Hematopoietic multipotent progenitor cell treated with erythropoietin and hydrocortisone succinate and interleukin-3 and kit ligand, for 17 days (in vitro differentiated cells): ENCODE measurements around the gene ZBTB6.
A peak's percentile ranks its signal among the peaks of the same experiment; 100 is the strongest.

Source experiments
- DNase-seq: peaks from one replicate; pipeline ENCODE4 v3.0.0-alpha.2; 2015; ENCODE audit warnings: low spot score

The ZBTB6 gene, protein sequence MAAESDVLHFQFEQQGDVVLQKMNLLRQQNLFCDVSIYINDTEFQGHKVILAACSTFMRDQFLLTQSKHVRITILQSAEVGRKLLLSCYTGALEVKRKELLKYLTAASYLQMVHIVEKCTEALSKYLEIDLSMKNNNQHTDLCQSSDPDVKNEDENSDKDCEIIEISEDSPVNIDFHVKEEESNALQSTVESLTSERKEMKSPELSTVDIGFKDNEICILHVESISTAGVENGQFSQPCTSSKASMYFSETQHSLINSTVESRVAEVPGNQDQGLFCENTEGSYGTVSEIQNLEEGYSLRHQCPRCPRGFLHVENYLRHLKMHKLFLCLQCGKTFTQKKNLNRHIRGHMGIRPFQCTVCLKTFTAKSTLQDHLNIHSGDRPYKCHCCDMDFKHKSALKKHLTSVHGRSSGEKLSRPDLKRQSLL

DNA sequence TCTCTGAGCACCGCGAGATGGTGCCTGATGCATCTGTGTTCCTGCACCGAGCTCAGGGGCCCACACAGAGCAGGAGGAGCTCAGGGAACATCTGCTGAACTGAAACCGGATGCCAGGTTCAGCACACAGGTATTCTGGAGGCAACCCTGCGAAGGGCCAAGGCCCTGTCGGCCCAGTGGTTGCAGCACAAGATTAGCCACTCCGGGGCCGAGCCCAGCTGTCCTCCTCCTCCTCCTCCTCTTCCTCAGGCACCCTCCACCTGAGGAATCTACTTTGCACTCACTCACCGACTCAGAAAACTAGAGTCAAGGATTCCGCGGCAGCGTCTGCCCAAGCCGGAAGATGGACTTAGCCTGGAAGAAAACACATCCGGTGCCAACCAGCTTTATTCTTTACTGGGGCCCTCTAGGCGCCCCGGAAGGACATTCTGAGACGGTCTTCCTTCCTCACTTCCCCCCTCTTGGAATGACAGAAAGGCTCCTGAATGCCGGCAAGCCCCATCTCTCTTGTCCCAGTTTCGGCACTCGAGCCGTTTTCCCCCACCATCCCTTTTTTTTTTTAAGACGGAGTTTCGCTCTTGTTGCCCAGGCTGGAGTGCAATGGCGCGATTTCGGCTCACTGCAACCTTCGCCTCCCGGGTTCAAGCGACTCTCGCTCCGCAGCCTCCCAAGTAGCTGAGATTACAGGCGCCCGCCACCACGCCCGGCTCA, at the start of gene ZBTB6:
Gene ZBTB6, minus strand, starts transcription at position 360 of the 710 bp plus-strand sequence. CDS start 1,251 bp downstream, outside the sequence.
- DNase-seq = peak; percentile 66

DNA sequence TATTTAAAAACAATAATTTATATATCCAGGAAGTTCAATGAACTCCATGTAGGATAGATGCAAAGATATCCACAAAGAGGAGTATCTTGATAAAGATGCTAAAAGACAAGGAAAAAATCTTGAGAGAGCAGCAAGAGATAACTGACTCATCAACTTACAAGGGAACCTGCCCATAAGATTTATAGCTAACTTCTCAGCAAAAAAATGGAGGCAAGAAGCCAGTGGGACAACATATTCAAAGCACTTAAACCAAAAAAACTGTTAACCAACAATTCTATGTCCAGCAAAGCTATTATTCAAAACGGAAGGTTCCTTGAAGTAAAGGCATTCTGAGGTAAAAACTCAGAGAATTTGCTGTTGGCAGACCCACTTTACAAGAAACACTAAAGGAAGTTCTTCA, 48.0 kb upstream of the ZBTB6 start:
- DNase-seq = no peak

DNA sequence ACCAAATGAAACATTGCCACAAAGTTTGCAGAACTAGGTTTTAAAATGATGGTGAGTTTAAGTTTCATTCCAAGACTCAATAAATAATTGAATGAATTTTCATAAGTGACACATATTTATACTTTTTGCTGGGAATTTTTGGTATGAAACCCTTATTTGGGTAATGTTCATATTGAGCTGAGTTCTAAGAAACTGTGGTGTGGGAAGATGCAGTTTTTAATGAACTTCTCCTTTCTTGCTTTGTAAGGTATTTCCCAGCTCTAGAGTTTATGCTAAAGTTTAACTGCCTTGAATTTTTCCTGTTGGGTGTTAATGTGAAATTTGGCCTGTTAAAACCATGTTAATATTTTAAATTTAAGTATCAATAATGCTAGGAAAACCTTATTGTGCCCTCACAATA, 42.8 kb upstream of the ZBTB6 start:
- no peak for DNase-seq

DNA sequence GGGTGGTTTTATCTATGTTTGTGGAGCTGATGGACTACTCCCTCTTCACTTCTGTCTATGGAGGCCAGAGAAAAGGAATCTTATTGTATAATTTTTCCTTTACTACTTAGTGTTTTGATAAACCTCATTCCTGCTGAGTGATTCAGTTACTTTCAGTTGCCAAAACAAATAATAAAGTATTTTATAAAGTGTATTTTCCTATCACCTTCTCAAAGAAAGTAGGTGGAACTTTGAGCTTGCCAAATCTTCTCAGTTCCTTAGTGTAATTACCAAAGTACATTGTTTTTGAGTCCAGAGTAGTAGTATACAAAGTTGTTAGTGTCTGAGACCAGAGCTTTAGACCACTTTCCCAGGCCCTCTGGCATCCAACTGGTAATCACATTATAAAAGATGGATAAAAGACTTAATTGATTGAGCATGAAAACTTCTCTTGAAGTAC, 41.1 kb upstream of the ZBTB6 start:
- no peak for DNase-seq

DNA sequence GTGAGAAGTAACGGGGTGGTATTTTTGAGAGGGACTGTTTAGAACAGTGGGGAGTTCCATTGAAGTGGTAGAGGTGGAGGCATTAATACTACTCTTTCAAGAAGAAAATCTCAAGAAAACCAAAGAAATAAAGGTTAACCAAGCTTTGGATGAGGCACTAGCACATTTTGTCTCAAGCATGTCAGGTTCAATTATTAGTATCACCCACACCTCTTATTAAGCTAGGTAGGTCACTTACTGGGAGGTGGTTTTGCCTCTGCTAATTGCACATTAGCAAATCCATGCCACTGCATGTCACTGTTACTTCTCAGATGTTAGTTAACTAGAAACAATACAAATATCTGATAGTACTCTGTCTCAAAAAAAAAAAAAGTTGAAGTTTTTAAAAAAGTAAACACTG, 37.9 kb upstream of the ZBTB6 start:
- DNase-seq = no peak

DNA sequence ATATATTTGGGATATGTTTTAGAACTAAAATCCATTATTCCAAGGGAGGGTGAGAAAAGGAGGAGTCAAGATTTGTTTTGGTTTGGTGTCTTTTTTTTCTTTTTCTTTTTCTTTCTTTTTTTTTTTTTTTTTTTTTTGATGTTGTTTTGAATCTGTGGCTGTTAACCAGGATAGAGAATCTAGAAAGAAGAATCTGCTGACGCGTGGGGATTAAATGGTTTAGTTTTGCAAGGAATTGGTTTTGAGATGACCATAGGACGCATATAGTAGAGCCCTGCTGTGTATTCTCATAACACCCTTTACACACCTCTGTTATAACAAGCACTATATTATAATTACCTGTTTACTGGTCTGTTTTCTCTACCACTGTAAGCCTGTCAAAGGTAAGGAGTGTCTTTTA, 37.1 kb upstream of the ZBTB6 start:
- no peak for DNase-seq

DNA sequence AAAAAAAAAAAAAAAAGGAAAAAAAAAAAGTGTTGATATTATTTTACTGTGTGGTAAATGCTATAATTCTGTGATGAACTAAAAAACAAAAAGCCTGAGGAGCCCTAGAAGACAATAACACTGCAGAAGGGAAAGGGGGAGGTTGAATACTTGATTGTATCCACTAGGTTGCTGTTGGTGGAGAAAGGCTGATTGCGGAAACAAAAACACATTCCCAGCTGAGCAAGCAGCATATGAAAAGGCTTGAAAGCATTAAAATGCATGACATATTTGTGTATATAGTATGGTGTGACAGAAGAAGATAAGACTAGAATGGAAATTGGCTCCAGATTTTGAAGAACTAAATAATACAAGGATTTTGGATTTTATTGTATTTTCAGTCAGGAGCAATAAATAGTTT, 36.6 kb upstream of the ZBTB6 start:
- DNase-seq = no peak

DNA sequence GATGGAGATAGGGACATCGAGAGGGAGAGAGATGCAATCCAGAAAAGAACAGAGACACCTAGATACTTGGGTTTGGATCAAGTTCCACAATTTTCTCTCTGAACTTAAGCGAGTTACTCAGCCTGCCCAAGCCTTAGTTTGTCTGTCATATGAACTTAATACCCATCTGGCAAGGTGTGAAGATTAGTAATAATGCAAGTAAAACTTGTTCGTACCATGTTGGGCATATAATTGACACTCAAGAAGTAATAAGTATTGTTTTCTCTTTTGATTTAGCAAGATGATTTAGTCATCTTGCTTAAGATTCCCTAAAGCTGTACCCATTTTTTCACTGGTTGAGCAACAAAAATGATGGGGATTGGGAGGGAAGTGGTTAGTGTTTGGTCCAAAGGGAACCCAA, 35.2 kb upstream of the ZBTB6 start:
- no peak for DNase-seq

DNA sequence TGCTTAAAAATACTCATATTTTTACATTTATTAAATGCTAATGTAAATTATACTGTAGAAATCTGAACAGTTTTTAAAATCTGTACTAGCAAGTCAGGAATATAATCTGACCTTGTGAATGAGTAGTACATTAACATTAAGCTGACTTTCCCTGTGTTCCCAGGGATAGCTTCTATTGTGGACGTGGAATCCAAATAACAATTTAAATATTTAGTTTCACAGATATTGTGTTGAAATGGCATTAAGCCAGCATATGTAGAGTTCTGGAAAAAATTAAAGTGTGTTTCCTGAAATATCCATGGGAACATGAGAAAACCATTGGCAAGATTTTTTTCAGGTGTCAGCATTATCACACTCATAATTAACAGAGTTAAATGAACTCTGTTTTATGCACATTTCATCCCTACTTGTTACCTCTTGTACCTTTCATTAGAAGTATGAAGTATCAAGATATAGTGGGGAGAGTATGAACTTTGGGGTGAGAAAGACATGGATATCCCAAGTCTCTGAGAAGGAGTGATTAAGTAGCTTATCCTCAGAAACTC, 33.4 kb upstream of the ZBTB6 start:
- DNase-seq = no peak

DNA sequence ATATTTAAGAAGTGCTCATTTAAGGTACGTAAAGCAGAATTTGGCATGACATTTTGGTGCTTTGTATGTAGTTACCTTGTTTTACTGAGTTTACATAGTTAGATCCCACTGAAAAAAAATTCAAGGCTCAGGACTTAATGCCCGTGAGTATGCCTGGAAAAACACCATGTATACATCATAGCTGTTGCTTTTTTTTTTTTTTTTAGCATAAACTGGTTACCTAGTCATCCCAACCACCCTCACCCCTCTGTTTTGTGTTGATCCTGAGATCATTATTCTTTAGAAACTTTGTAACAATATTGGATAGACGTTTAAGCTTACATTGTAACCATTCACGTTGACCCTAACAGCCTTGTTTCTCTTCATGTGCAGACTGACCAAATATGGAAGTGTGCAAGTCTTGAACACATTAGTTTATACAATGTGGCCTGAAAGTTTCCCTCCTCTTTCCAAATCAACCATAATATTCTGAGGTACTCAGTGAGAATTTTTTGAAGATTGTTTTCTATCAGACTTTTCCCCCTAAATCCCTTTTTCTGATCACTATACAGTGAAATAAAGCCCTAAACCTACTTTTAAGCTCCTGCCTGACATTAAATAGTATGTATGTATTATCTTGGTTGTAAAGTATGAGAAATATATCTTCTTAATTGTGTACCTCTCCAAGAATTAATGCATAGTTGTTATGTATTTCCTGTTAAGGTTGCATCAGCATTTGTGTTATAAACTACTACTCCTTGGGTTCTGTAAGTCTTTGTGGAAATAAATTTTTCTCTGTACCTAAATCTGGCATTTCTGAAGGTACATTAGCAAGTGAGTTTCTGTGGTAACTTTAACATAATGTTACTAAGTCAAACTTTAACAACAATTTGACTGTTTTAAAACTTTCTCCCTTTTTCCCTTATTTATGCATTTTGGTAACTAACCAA, 32.1 kb upstream of the ZBTB6 start:
- DNase-seq = no peak

DNA sequence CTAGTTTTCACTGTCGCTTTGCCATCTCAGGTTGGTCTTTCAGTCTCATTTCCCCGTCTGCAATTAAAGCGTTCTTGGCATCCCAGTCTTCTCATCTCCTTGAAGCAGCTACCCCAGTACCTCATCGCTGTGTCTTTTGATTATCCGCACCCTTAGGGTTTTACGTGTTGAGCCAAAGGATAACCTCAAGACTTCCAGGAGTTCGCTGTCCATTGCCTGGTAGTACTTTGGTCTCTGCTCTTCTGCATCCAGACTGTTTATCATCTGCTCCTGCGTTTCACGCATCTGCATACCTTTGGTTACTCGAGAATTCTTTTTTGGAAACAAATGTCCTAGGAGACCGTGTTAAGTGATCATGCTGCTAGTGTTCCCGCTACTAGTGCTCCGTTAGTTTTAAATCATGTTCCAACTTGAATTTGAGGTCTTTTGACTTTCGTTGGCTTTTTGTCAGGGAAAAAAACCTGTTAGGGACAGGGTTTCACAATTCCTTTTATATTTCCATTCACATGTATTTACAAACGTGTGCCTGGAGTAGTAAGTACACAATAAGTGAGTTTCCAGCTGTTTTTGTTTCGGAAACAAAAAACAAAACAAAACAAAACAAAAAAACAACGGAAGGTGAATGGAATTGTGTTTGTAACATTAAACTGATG, 28.6 kb upstream of the ZBTB6 start:
- peak; percentile 53 for DNase-seq

DNA sequence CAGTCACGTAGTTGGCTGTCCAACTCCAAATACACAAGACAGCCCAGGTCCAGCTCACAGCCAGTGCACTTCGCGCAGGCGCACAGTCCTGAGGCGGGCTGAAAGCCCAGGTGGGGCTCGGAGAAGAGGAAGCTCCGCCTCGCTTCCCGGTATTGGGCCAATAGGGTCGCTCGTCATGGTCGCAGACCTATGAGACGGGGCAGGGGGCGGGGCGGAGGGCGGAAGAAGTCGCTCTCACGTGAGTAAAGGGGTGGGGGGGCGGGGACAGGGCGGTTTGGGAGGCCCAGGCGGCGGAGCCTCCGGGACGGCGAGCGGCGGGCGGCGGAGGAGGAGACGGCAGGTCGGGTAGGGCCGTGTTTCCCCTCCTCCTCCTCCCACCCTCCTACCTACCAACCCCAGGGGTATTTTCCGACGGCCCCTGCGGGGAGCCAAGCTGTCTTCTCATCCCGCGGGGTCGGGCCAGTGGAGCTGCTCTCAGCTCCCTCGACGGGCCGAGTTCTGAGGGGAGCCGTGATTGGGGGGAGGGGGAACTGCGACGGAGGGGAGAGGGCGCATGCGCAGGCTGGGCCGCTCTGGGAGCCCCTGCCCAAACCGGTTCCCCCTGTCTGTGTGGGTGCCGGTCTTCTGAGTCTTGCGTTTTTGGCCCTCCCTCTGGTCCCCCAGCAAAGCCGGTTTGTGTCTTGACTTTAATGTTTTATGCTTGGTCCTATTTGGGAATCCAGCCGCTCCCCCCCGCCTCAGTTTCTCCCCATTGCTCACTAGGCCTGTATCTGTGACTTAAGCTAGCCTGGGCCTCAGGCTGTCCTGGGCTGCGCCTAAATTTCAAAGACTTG, 27.8 kb upstream of the ZBTB6 start, which contains the start of gene RABGAP1:
Gene RABGAP1, plus strand, starts transcription at position 272 of the 833 bp plus-strand sequence. CDS start 16,040 bp downstream, outside the sequence.
- DNase-seq = peak; percentile 100

DNA sequence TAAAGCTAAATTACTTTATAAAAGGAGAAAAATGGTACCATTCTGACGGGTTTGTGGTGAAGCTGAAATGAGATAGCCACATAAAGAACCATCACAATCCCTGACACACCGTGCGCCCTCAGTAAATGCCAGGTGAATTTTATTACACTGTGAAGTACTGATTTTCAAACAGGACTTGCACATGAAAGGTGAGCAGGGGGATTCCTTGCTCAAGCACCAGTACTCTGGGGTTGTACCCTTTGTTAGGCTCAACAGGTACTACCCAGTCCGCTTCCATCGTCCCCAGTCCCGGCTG, 27.3 kb upstream of the ZBTB6 start:
- no peak for DNase-seq

DNA sequence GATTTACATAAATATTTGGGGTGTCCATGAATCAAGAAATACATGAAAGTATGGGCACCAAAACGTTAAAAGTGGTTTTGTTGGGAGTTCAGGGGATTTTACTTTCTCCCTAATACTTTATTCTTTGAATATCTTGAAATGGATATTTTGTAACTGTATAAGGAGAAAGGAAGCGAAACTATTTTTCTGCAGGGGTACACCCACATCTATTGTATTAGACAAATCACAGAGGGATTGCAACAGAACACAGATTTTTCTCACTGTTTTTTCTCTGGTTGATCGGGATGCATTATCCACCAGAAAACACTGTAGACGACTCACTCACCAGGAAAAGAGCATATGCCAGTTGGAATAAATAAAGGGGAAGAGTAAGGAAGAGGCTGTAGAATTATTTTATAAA, 26.5 kb upstream of the ZBTB6 start:
- no peak for DNase-seq

DNA sequence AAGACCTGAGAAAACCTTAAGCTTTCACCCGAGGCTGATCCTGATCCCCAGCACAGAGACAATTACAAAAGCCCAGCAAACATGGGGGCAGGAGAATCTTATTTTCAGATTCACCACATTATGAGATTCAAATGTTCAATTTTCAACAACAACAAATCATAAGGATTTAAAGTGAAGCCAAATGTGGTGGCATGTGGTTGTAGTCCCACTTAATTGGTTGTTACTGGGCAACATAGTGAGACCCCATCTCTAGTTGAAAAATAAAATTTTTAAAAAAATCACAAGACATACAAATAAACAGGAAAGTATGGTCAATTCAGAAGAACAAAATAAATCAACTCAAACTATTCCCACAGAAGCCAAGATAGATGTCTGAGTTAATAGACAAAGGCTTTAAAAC, 23.8 kb upstream of the ZBTB6 start:
- no peak for DNase-seq

DNA sequence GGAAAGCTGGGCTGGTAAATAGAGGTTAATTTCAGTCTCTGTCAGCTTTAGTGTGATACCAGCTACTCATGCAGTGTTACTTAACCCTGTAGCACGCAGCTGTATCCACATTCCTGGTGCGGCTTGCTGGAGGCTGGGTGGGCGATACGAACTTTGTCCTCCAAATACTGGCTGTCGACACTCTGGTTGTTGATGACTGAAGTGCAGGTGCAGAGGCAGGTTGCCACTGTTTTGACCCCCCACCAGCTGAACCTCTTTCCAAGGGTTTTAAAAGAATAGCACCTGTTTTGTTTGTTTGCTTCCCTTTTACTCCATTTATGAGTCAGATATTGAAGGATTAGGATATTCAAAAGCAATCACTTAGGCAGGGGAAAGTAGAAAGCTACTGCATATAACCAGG, 23.3 kb upstream of the ZBTB6 start:
- no peak for DNase-seq

DNA sequence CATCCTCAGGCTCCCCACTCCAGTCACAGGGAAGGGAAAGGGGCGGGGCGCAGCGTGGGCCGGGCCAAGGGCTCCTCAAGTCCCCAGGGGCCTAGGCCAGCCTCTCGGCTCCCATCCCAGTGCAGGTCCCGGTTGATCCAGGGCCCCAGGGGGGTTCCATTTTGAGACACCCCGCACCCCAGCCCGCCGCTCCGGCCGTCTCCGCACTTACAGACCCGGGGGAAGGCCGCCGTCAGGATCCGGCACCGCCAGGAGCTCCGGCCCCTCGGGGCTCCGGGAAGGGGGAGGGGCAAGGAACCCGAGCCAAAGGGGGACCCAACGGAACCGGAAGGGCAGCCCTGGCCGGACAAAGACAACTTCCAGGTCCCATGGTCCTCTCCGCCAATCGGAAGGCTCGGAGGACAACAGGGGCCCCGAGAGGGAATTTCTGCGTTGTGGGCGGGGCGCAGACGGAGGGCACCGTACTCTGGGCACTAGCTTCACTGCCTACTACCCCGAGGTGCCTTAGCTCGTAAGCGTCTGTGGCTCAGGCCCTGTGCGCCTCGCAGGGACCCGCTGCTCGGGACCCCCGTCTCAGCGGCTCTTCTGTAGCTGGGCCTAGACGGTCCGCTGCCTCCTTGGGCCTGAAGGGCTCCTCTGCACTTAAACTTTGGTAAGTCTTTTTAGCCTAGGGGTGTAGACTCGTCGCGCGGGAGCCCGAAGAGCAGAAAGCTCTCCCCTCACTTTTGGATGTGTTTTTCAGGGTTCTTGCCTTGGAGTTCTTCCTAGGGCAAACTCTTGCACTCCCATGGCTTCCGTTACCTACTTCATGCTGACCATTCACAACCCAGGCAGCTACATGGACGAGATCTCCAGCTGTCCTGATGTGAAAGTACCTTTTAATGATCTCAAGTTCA, 18.4 kb upstream of the ZBTB6 start, which contains the start of gene ZBTB26:
Gene ZBTB26, minus strand, starts transcription at position 287 of the 896 bp plus-strand sequence. CDS start 11,578 bp downstream, outside the sequence.
- peak; percentile 86 for DNase-seq

DNA sequence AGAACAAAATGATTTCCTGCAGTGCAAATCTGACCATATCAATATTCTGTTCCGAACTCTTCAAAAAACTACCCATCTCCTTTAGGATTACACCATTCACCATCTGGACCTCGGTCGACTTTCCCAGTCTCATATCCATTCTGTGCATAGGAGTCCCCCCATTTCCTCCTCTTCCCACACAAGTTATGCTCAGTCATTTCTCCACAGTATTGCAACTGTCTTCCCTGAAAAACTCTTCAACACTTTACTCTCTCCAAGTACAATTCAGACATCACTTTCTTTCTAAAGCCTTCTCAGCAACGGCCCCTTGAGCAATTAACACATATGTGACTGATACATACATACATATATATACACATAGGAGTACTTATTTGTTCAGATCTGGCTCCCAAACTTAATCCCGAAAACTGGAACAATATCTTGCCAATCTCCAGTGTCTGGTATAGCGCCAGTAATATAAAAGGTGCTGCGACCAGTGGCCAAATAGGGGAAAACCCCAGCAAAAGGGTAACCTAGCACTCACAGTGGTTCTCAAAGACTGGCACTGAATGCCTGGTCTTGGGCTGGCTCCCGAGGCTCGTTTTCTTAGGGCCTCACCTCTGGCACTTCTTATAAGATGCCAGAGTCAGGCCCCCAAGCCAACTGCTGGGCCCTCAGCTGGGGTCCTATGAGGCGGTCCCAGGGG, 17.6 kb upstream of the ZBTB6 start:
- no peak for DNase-seq
